Epidermal melanocyte (primary cell): ENCODE results near the gene GRAP2.
A peak's percentile ranks its signal among the peaks of the same experiment; 100 is the strongest.
"Not testable (repeated sequence)": the region's sequence is repeated elsewhere in the genome, so short reads cannot be mapped to it uniquely, and the experiment has no call there.

Source experiments
- DNase-seq: peaks from one replicate; pipeline ENCODE4 v3.0.0; 2011; ENCODE audit warnings: low spot score; ENCODE audit not compliant: insufficient read length

Gene GRAP2

DNA sequence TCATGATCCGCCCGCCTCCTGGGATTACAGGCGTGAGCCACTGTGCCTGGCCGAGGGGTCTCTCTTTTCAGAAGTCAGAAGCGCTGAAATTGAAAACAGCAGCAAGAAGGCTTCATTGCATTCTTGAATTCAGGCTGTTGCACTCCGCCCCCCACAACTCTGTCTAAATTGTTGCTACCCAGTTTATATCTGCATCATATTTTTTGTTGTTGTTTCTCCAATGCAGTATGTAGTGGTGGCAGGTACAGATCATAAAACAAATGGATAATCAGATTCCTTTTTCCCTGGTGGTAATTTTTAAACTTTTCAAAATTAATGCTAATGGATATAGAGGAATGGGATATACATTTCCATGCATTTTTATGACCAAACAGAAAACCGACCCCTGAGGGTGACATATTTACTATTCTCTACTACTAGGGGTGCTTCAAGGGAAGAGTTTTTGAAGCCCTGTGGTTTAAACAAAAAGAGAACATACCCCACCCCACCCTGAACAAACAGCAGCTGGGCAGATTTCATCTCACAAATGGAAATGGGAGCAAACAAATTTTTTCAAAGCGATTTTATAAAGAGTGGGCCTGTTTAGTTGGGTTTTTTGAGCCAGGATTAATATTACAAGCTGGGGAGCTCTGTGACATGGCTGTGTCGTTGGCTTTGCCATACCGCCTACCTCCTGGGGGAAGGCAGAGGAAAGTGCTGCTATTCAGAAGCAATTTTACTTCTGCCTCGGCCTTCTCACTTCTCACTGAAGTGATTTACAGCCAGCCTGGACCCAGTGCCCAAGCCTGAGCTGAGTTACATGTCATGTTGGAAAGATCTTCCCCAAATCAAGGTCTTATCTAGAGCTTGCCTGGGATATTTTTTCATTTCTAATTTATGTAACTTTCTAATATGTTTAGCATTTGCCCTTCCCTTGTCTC is 43.3 kb downstream of the GRAP2 start:
- no peak for DNase-seq

DNA sequence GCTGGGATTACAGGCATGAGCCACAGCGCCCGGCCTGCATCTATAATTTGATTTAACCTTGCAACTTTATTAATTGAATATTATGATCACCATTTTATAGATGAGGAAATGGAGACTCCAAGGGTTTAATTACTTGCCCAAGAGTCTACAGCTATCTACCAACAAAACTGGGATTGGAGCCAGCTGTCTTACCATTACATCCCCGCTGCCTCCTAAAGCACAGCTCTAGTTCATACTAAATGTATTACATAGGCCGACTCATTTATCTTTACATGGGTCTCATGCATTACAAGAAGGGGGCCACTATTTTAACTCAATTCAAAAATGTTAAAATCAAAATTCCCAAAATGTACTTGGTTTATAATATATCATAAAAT is 45.2 kb downstream of the GRAP2 start:
- DNase-seq, result no peak

DNA sequence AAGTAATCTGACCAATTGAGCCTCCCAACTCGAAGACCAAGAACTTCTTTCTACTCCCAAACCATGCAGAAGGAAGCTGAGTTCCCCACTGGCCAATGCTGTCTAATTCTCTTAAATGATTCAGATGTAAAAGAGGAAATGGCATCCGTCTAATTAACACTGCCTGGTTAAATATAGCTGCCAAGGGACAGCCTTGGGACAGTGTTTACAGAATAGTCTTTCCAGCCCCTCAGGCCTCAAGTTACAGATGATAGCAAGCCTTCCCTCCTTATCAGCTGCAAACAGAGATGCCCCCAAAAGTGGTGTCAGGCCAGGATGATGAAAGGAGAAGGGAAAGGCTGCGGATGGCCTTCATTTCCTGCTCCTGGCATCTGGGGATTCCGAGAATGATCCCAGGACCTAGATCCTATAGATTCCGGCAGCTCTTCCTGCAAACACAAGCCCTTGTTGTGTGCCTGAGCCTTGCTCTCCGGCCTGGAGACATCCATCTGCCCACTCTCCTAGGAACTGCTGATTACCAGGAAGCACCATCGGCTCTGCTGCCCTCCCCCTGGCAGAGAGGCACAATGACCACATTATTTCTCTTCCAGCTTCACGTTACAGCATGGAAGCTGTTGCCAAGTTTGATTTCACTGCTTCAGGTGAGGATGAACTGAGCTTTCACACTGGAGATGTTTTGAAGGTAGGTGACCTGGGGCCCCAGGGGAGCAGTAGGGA is 45.8 kb downstream of the GRAP2 start:
- peak; percentile 41 for DNase-seq

DNA sequence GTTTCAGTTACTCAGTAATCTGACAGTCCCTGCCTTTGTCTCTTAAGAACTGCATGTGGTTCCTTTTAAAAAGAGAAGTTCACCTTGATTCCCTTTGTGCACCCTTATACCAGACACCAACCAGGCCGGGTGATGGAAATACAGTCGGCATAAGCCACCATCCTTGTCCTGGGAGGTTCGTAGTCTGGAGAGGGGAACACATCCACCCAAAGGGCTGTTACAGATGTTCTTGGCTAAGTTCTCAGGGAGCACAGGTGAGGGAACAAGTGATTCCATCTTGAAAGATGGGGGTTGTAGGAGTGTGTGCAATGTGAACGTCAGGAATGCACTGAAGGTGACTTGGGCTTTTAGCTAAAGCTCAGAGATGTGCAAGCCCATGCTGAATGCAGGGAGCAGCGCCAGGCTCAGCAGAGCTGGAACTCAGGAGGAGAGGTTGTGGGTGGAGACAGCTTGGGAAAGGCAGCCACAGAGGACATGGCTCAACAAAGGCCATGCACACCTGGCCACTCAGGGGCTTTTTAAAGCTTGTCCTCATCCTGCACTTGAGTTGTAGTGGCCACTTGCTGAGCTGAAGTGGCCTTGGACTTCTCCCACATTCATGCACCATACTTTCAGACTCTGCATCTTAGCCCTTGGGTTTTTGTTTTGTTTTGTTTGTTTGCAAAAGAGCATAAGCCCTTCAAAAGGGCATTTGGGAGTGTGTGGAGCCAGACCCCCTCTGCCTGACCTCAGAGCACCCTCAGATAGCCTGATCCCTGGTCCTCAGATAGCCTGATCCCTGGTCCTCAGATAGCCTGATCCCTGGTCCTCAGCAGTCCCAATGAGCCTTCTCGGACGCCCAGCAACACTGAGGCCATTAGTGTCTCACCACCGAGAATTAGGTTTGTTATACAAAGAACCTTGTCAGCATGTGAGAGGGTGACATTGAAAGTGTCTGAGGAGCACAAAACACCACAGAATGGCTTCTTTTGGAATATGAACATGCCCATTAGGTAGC is 46.6 kb downstream of the GRAP2 start:
- no peak for DNase-seq

DNA sequence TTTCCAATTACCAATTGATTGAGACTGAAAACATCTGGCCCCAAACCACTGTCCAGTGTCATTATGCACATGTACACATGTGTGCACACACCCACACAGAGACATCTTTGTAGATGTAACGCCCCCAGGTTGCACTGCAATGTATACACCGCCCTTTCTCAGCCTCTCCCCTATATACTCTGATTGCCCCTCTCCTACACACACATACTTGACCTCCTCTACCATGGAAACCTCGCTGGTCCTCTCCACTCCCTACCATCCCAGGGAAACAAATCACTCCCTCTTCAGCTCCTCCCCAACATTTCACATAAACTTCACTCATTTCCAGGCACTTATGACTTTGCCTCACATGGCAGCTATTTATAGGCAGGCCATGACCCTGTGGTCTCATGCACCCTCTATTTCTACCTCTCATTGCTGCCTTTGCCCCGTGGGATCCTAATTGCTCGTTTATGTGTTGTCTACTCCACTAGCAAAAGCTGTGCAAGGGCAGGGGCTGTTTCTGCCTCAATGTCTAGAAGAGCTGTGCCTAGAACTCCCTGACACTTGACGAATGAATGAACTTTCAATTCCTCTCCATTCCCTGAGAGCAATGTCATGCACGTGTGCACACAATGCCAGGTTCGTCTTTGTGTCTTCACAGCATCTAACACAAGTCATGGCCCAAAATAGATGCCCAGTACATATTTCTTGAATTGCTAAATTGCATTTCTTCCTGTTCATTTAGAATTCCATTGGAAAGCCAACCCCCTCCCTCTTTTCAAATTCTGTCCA is 49.3 kb downstream of the GRAP2 start:
- DNase-seq, result no peak

DNA sequence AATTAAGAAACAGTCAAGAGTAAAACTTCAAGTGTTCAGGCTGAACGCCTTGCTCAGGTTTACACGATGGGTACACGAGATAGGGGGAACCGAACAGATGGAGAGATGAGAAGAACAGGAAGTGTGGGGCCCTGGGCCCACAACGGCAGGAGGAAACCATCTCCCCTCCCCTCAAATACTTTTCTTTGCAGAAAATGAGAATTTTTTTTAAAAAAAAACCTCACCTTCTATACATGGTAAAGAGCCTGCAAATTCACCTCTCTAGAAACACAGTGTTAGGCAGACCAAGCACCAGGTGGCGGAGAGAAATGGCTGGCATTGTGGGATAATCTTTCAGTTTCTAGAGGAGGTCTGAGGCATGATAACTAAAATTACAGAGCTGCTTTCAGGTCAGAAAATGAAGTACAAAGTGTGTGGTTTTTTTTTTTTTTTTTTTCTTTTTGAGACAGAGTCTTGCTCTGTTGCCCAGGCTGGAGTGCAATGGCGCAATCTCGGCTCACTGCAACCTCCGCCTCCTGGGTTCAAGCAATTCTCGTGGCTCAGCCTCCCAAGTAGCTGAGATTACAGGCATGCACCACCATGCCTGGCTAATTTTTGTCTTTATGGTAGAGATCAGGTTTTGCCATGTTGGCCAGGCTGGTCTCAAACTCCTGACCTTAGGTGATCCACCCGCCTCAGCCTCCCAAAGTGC is 50.9 kb downstream of the GRAP2 start:
- not testable (repeated sequence) for DNase-seq

DNA sequence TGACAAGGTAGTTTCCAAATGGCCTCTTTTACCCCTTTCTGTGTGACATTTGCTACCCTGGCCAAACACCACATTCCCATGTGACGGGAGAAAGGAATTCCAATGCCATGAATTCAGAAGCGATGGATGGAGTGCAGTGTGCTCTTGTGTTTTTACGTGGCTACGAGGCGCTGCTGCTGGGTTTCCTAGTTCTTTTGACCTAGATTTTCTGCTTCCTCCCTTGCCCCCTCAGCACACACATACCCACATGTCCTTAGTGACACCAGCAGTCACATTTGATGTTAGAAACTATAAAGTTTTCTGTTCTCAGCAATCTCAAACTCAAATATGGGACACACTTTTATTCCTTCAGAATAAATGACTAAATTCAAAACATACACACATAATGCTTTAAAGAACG is 51.5 kb downstream of the GRAP2 start:
- no peak for DNase-seq

DNA sequence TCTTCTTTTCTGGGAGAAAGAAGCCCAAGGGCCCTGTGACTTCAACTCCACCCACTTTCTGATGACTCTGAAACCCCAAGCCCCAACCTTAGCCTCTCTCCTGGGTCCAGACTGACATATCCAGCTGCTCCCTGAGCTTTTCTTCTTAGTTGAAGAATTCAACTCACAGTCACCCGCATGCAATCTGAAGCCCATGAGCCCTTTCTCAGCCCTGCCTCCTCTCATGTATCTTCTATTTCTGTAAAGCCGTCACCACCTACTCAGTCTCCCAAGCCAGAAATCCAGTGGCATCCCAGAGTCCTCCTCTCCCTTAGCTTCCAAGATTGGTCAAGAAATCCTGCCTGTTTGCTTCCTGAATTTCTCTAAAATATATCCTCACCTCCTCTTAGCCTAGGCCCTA is 52.2 kb downstream of the GRAP2 start:
- no peak for DNase-seq

DNA sequence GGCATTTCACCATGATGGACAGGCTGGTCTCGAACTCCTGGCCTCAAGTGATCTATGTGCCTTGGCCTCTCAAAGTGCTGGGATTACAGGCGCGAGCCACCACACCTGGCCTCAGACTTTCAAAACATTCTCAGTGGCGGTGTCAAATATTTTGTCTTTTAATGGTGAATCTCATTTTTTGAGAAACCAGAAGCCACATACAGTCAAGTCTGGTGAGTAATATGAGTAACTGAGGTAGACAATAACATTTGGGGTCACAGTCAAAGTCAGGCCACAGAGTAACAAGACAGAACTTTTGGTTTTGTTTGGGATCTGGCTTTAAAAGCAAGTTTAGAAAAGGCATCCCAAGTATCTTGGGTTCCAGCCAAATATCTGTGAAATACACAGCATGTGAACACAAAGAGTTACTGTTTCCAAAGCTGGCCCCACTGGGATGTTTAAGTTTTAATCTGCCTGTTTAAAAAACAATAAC is 53.7 kb downstream of the GRAP2 start:
- peak; percentile 37 for DNase-seq

DNA sequence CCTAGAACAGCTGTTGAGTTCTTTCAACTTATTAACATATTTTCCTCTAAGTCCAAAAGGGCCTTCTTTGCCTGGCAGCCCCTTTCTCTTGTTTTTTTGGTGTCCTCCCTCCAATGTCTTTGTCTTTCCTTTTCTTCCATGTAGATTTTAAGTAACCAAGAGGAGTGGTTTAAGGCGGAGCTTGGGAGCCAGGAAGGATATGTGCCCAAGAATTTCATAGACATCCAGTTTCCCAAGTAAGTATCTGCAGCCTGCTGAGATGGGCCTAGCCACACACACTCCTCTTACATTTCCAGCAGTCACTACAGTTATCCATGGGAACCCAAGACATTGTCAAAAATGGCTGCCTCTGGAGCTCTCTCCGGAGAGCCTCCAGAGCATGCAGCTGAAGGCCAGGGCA is 54.8 kb downstream of the GRAP2 start:
- no peak for DNase-seq

DNA sequence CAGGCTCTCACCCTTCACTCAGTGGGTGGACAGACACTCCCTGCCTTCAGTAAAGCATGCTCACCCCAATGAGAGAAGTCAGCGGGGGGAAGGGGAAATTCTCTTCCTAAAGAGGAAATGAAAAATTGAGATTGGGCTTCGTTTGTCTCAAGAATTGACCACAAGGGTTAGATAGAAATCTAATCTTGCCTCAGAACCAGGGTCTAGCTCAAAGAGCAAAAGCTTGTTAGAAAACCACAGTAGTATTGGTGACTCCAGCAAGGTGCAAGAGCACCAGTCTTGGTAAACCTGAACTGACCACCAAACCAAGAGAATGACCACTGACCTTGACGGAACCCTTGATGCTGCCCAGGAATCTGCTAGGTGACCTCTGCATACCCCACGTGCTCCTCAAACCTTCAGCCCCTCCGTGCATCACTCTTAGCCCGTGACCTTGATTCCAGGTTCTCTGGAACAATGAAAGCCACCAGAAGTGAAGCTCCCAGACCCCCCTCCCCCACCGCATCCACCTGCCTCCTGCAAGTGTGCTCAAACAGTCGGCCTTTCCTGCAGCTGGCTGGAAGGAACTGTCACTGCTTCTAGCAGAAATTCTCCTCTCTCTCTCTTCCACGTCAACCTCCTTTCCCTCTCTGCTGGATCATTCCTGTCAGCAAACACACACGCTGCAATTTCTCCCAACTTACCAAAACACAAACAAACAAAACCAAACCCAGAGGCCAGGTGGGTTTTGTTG is 56.2 kb downstream of the GRAP2 start:
- no peak for DNase-seq

DNA sequence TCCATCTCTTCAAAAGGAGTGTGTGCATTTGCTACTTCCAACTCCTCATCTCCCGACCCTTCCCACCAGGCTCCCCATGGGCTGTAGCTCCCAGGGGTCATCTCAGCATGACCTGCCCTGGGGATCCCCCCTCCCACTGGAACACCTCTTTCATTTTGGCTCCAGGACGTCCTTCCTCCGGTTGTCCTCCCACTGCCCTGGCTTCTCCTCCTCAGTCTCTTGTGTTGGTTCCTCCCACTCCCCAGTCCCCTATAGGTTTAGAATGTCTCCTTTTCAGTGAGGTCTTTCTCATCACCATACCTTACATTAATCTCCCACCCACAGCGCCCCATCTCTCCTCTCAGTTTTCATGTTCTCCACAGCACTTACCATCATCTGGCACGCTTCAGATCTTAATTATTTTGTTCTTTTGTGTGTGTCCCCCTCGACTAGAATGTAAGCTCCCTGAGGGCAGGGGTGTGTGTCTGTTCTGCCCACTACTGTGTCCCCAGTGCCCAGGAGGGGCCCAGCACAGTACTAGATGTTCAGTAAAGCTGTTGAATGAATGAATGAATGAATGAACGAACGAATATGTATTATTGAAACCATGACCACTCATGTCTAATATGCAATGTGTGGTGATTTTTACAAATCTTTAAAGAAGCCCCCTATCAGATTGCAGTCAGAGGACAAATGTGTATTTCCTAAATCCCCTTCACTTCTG is 57.3 kb downstream of the GRAP2 start:
- no peak for DNase-seq

DNA sequence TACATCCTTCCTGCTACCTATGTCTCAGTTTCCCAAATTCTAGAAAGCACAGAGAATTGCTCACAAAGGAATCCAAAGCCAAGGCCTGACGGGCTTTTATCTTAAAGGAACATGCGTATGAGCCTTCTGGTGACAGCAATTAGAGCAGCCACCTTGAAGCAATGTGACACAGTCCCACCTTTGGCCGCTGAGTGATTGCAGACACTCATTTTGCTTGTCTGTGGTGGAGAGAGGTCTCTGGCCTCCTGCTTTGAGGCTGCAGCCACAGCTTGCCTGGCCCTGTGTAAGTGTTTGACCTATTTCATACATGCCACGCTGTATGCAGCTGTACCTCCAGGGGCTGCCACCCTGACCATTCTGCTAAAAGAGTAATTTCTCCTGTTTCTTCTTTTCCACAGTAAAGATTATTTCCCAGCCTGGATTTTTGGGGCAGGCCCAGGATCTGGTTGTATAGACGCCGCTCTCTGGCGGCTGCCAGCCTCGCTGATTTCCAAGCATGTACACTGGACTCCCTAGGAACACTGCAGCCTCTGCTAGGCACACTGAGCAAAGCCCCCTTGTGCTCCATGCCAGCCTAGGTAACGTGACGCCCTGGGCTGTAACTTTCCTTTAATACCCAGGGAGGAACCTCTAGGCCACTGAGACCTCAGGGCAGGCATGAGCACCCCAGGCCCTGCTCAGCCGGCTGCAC is 58.2 kb downstream of the GRAP2 start:
- no peak for DNase-seq

DNA sequence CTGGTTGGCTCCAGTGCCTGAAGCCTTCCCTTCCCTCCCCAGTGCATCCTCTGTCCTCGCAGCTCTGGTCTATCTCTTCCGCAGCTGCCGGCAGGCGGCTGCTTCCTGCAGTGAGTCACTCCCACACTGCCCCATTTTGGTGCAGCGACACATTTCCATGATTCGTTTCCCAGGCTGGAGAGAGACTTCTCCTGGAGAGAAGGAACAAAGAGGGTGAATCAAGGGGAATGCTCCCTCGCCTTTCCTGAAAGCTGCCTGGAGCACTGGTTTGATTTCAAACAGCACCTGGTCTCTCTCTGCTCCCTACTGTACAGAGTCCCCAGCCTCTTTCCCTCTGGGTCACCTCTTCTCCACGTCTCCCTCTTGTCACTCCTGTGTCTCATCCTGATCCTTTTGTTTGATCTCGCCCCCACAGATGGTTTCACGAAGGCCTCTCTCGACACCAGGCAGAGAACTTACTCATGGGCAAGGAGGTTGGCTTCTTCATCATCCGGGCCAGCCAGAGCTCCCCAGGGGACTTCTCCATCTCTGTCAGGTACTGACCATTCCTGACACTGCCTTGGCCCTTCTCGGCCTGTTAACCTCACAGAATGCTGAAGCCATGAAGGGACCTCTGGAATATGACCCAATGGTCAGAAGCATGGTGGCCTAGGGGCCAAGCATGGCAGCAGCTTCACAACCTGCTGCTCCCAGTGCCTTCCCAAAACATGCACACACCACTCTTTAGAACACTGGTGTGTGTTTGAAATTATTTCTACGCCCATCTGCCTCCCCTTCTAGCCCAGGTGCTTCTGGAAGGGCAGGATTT is 59.0 kb downstream of the GRAP2 start, which contains the start of gene TMA7B:
TMA7B (plus strand) TSS at position 758 of the 808 bp plus-strand sequence. CDS start 3,978 bp downstream, outside the sequence.
- DNase-seq, result no peak

DNA sequence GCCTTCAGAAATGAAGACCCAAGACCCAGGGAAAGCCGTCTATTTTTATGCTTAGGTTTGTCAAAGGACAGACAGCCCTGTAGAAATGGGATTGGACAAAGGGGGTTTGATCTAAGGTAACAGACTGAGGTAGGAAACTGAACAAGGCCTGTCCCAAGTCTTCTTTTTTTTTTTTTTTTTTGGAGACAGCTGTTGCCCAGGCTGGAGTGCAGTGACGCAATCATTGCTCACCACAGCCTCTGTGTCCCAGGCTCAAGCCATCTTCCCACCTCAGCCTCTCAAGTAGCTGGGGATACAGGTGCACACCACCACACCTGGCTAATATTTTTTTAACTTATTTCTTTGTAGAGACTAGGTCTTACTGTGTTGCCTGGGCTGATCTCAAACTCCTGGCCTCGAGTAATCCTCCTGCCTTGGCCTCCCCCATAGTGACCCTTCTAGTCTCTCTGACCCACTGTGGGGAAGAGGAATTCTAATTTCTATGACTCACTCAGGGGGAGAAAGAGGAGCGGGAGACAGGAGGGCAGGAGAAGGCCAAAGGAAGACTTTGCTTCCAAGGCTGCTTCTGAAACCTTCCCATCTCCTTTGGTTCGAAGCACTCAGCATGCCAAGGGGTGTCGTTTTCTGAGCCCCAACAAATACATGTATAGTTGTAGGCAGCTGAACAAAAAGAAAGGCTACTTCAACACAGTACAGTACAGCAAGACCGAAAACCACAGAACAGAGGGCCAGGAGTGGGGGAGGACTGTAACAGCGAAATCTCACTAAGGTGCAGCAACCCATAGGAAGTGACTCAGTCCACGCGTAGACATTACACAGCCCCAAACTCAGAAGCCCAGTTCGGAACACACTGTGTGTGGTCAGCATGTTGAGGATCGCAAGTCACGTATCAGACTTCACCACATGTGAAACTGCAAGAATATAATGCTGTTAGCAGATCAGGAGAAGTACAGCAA is 60.2 kb downstream of the GRAP2 start:
- DNase-seq, result no peak

DNA sequence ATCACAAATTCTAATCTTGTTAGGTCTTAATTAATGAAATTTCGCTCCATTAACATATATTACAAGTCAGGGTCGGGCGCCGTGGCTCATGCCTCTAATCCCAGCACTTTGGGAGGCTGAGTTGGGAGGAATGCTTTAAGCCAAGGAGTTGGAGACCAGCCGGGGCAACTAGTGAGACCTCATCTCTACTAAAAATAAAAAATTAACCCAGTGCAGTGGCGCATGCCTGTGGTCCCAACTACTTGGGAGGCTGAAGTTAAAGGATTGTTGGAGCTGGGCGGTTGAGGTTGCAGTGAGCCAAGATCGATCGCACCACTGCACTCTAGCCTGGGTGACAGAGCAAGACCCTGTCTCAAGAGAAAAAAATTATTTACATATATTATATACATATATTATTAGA is 61.2 kb downstream of the GRAP2 start:
- no peak for DNase-seq
